Measurements from ENCODE around the gene CORO2B. TPM values are rescaled to one million over a fixed set of nuclear protein-coding genes. Genes with fewer than 3 reads are reported as not detected.

CORO2B gene
- total and polyA plus RNA-seq, 9 of the 15 experiments (the other 6 are each of a cell fraction or from before 2014, with no cell fraction given), result not detected

DNA sequence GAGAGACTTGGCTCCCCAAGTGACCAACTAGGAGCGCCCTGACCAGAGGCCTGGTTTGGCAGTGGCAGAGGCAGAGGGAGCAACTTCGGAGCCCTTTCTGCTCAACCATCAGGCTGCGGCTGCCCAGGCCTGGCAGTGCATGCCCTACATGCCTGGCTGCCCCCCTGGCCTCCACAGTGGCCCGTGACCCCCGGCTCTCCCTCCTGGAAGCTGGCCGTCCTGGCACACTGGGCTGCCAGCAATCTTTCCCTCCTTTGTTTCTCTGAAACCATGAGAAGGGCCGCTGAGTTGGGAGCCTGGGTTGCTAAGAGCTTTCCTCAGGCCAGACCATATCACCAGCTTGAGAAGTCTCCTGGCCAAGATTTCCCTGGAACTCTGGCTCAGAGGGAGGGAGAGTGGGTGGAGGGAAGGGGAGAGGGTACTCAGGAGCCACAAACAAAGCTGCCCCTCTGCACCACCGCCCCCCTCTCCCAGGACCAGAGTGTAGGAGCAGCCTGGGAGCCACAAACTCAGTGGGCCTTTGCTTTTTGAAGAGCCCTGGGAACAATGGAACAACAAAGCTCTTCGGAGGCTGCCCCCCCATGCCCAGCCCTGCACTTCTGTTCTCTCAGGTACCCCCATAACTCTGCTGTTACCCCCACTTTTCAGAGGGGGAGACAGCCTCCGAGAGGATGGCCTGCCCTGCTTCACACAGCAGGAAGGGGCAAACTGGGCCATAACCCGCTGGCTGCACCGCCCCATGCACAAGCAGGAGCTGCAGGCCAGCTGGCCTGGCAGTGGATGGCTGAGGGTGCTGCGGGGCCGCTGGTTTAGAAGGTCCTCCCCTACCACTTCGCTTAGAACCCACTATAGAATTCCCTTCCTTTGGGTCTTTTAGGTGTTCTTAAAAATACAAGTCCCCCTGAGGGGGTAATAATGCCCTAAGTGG is 11.3 kb downstream of the CORO2B start (continued):
- TF ChIP-seq, protein P1, sequence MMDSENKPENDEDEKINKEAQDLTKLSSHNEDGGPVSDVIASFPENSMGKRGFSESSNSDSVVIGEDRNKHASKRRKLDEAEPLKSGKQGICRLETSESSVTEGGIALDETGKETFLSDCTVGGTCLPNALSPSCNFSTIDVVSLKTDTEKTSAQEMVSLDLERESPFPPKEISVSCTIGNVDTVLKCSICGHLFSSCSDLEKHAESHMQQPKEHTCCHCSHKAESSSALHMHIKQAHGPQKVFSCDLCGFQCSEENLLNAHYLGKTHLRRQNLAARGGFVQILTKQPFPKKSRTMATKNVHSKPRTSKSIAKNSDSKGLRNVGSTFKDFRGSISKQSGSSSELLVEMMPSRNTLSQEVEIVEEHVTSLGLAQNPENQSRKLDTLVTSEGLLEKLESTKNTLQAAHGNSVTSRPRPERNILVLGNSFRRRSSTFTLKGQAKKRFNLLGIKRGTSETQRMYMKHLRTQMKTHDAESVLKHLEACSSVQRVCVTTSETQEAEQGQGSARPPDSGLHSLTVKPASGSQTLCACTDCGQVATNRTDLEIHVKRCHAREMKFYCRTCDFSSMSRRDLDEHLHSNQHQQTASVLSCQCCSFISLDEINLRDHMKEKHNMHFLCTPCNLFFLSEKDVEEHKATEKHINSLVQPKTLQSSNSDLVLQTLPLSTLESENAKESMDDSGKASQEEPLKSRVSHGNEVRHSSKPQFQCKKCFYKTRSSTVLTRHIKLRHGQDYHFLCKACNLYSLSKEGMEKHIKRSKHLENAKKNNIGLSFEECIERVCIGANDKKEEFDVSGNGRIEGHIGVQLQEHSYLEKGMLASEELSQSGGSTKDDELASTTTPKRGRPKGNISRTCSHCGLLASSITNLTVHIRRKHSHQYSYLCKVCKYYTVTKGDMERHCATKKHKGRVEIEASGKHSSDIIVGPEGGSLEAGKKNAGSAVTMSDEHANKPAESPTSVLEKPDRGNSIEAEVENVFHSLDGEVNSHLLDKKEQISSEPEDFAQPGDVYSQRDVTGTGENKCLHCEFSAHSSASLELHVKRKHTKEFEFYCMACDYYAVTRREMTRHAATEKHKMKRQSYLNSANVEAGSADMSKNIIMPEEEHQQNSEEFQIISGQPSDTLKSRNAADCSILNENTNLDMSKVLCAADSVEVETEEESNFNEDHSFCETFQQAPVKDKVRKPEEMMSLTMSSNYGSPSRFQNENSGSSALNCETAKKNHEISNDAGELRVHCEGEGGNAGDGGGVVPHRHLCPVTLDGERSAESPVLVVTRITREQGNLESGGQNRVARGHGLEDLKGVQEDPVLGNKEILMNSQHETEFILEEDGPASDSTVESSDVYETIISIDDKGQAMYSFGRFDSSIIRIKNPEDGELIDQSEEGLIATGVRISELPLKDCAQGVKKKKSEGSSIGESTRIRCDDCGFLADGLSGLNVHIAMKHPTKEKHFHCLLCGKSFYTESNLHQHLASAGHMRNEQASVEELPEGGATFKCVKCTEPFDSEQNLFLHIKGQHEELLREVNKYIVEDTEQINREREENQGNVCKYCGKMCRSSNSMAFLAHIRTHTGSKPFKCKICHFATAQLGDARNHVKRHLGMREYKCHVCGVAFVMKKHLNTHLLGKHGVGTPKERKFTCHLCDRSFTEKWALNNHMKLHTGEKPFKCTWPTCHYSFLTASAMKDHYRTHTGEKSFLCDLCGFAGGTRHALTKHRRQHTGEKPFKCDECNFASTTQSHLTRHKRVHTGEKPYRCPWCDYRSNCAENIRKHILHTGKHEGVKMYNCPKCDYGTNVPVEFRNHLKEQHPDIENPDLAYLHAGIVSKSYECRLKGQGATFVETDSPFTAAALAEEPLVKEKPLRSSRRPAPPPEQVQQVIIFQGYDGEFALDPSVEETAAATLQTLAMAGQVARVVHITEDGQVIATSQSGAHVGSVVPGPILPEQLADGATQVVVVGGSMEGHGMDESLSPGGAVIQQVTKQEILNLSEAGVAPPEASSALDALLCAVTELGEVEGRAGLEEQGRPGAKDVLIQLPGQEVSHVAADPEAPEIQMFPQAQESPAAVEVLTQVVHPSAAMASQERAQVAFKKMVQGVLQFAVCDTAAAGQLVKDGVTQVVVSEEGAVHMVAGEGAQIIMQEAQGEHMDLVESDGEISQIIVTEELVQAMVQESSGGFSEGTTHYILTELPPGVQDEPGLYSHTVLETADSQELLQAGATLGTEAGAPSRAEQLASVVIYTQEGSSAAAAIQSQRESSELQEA (IDR thresholded peaks at IDR 0.05; ENCODE audit: low read depth), result no peak
- no peak for TF ChIP-seq NFE2L1 (tag; IDR thresholded peaks at IDR 0.05; ENCODE audit: borderline replicate concordance, low read depth)
- TF ChIP-seq MYNN (IDR thresholded peaks at IDR 0.05), result no peak
- no peak for TF ChIP-seq MYNN (CRISPR knock-in tag; IDR thresholded peaks at IDR 0.05)
- TF ChIP-seq, protein P2, sequence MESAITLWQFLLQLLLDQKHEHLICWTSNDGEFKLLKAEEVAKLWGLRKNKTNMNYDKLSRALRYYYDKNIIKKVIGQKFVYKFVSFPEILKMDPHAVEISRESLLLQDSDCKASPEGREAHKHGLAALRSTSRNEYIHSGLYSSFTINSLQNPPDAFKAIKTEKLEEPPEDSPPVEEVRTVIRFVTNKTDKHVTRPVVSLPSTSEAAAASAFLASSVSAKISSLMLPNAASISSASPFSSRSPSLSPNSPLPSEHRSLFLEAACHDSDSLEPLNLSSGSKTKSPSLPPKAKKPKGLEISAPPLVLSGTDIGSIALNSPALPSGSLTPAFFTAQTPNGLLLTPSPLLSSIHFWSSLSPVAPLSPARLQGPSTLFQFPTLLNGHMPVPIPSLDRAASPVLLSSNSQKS (CRISPR knock-in tag; IDR thresholded peaks at IDR 0.05), result no peak
- TF ChIP-seq PCBP1 (IDR thresholded peaks at IDR 0.05; ENCODE audit: low read depth, low read length, poor library complexity, severe bottlenecking), result no peak
- TF ChIP-seq, protein P3, sequence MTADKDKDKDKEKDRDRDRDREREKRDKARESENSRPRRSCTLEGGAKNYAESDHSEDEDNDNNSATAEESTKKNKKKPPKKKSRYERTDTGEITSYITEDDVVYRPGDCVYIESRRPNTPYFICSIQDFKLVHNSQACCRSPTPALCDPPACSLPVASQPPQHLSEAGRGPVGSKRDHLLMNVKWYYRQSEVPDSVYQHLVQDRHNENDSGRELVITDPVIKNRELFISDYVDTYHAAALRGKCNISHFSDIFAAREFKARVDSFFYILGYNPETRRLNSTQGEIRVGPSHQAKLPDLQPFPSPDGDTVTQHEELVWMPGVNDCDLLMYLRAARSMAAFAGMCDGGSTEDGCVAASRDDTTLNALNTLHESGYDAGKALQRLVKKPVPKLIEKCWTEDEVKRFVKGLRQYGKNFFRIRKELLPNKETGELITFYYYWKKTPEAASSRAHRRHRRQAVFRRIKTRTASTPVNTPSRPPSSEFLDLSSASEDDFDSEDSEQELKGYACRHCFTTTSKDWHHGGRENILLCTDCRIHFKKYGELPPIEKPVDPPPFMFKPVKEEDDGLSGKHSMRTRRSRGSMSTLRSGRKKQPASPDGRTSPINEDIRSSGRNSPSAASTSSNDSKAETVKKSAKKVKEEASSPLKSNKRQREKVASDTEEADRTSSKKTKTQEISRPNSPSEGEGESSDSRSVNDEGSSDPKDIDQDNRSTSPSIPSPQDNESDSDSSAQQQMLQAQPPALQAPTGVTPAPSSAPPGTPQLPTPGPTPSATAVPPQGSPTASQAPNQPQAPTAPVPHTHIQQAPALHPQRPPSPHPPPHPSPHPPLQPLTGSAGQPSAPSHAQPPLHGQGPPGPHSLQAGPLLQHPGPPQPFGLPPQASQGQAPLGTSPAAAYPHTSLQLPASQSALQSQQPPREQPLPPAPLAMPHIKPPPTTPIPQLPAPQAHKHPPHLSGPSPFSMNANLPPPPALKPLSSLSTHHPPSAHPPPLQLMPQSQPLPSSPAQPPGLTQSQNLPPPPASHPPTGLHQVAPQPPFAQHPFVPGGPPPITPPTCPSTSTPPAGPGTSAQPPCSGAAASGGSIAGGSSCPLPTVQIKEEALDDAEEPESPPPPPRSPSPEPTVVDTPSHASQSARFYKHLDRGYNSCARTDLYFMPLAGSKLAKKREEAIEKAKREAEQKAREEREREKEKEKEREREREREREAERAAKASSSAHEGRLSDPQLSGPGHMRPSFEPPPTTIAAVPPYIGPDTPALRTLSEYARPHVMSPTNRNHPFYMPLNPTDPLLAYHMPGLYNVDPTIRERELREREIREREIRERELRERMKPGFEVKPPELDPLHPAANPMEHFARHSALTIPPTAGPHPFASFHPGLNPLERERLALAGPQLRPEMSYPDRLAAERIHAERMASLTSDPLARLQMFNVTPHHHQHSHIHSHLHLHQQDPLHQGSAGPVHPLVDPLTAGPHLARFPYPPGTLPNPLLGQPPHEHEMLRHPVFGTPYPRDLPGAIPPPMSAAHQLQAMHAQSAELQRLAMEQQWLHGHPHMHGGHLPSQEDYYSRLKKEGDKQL (CRISPR knock-in tag; IDR thresholded peaks at IDR 0.05; ENCODE audit: borderline replicate concordance), result no peak
- TF ChIP-seq MCM5 (IDR thresholded peaks at IDR 0.05; ENCODE audit: low read depth), result no peak
- no peak for TF ChIP-seq RBM14 (IDR thresholded peaks at IDR 0.05; ENCODE audit: borderline replicate concordance, insufficient read depth, low read depth, low read length)
- TF ChIP-seq ESRRB (CRISPR knock-in tag; IDR thresholded peaks at IDR 0.05; ENCODE audit: borderline replicate concordance), result no peak
- TF ChIP-seq ZNF408 (CRISPR knock-in tag; IDR thresholded peaks at IDR 0.05; ENCODE audit: low read depth), result no peak

Data from K562 (cell line).